ENCODE measurements around the gene DCUN1D5.
"Not testable (repeated sequence)": the region's sequence is repeated elsewhere in the genome, so short reads cannot be mapped to it uniquely, and the experiment has no call there.

The DCUN1D5 gene

GRCh38 chr11:103053997-103054396 lies 38.0 kb downstream of the DCUN1D5 start:
- DNase-seq: no peak

GRCh38 chr11:103051981-103052380 lies 40.0 kb downstream of the DCUN1D5 start:
- DNase-seq: no peak

- DNase-seq: no peak
These were observed 40.7 kb downstream of the DCUN1D5 start for GRCh38 chr11:103051151-103051801.

- DNase-seq: no peak
These were observed 41.6 kb downstream of the DCUN1D5 start for GRCh38 chr11:103050351-103050750.

GRCh38 chr11:103047837-103048236 lies 44.1 kb downstream of the DCUN1D5 start:
- no peak for DNase-seq

DNA sequence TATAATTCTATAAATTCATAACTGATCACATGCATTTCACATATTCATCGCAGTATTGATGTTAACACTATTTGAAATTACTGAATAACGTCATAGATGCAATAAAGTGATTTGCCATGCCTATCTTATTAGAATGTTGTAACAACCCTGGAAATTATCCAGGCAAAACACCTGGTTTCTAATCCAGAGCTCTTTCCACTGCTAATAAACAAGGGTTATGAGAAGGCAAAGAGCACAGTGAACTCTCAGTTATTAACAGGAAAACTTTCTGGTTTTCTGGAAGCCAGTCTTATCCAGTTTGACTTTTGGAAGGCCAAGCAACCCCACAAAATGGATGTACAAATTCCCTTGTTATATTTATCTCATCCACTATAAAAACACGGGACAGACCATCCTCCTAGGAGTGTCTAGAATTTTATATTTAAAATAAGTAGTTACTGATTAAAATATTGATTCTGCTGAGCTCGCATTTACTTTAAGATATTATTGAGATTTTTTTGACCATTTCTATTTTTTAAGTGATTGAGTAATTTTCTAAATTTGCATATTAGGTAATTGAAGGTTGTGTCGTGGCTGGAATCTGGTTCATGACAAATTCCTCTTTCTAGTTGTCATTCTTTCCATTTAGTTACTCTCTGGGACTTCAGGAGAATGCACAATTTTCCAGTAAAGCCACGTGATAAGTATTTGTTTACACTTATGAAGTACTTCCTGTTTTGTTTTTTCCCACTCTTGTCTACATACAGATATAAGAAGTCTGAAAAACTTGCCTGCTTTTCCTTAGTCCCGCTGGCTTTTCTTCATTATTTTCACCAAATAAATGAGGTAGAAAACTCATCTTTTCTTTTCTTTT lies 47.9 kb downstream of the DCUN1D5 start:
- no peak for DNase-seq

- no peak for DNase-seq
These were observed 49.8 kb downstream of the DCUN1D5 start for GRCh38 chr11:103042161-103042560.

GRCh38 chr11:103035791-103036434 lies 56.0 kb downstream of the DCUN1D5 start:
- peak; percentile 54 for DNase-seq

DNA sequence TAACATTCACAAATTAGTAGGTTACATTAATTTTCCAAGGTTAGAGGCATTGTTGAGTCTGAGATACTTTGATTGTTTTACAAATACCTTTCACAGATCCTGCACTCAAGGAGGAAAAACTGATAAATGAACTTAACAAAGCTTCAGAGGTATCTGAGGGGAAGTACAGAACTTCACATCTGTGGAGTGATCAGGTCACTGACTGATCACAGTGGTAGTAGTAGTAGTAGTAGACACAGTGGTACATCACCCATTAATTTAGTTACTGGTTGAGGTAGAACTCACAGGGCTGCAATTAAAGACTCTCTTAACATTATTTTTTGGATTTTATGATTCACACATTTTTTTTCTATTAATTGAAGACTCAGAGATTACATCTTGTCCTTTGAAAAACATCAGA lies 56.7 kb downstream of the DCUN1D5 start:
- no peak for DNase-seq

DNA sequence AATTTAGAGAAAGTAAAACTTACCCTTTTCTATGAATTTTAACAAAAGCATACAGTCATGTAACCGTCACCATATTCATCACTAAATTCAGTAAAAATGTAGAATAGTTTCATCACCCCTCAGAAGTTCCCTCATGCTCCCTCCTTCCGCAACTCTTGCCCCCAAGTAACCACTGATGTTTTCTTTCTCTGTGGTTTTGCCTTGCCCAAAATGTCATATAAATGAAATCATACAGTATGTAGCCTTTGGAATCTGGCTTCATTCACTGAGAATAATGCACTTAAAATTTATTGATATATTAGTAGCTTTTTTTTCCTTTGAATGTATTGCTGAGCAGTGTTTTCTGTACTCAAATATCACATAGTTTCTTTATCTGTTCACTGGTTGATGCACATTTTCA lies 60.1 kb downstream of the DCUN1D5 start:
- DNase-seq: no peak

DNA sequence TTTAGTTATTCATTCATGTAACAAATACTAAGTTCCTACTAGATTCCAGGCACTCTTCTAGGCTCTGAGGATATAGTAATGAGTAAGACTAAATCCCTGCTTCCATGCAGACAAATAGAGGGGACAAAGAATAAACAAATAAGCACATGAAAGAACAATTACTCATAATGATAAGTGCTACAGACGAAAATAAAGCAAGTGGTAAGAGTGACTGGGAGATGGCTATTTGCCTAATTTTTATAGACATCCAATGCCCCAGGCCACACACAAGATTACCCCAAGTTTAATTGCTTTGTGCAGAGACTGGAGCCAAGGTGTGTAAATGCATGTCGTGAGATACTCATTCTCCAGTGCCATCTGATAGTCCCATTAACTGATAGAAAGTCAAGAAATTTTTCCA lies 62.6 kb downstream of the DCUN1D5 start:
- no peak for DNase-seq

DNA sequence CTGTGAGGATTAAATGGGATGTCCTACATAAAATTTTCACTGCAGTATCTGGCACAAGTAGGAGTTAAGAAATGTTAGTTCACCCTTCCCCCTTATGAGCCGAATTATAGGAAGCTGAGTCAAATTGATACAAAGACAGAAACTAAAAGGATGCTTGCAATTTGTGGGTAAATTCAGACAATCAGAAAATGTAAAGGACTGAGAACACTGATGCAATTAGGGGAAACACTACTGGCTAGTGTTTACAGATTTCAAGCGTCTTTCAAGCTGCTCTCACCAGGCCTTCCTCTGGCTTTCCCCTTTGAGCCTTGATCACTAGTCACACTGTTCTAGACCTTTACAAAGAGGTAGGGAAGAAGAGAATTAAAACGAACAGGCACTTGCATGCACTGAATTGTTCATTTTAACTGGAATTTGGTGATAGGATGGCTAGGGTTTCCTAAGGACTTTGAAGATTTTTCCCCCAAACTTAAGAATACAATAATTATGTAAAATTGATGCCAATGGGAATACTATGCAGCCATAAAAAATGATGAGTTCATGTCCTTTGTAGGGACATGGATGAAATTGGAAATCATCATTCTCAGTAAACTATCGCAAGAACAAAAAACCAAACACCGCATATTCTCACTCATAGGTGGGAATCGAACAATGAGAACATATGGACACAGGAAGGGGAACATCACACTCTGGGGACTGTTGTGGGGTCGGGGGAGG lies 63.5 kb downstream of the DCUN1D5 start:
- DNase-seq: not testable (repeated sequence)

- no peak for DNase-seq
These were observed 67.9 kb downstream of the DCUN1D5 start for GRCh38 chr11:103024086-103024485.

DNA sequence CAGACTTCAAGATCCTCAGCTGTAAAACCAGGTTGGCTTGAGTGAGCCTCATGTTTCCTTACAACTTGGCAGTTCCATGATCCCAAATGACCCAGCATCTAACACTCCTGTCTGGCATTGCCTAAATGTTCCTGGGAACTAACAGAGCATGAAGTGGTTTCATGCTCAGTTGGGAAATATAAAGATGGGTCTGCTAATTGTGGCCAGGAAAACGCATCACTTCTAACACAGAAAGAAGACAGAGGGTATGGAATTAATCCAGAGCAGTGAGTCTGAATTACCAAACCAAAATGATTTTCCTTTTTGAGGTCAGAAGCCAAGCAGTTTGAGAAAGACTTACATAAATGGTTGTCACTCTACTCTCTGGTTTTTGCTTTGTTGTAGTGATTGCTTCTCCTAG lies 75.9 kb downstream of the DCUN1D5 start:
- DNase-seq: no peak

DNA sequence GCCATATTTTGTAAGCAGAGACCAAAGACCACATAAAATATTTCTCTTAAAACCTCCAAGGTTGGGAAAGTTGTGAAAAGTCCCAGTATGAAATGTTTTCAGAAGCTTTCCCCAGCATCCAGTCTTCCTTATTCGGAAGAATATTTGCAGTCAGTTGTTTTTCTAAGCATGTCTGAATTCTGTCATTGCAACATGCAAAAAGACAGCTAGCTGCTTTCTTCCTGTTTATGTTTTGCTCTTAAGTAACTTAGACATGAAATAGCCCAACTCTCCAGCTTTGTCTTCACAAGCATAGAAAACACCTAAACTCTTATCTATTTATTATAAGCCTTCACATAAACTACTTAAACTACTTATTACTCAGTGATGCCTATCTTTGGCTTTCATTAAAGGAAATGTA lies 78.5 kb downstream of the DCUN1D5 start:
- no peak for DNase-seq

All from NCI-H1048 (cell line).